GM19239 (cell line): Measurements from ENCODE around the gene PATJ.

ENCODE experiments used
- DNase-seq: peaks from one replicate; pipeline ENCODE4 v3.0.0; 2011; ENCODE audit warnings: low spot score; ENCODE audit not compliant: insufficient read length
- FAIRE-seq: peaks from 2 replicates; lab custom pipeline; 2011; peaks lifted over from hg19 to GRCh38; lab: Jason Lieb, UNC

PATJ gene

DNA sequence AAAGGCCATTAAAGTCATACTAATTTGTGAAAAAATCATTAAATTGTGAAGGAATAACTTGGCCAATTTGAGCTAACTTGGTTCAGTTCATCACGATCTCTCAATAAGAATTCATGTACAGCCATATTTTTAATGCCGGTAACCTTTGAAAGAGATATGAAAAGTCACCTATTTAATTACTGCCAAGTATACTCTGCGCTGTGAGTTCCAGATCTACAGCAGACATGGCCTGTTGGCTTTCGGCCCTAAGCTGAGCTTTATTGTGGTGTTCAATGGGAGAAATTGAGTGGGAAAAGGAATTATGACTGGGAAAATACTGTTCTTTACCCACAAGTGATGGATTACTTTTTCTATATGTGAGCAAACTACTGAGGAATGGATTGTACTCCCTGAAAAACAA lies 292.5 kb downstream of the PATJ start:
- FAIRE-seq (no peak), DNase-seq (no peak)

DNA sequence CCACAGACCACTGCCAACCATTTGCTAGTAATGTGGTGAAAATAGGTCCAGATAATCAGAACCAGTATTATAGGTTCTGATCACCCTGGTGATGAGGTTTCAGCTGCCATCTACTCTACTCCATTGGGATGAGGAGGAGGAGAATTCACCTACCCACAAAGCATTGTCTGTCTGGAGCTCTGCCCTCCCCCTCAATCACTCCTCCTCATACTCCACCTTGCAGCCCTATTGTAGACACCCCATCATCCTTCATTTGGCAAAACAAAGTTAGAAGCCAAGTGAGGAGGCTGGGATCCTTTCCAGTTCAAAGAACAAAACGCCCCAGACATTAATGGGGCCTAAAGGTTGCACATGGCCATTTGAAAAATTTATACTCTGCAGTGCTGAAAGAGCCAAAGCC lies 295.0 kb downstream of the PATJ start:
- no peak for FAIRE-seq

DNA sequence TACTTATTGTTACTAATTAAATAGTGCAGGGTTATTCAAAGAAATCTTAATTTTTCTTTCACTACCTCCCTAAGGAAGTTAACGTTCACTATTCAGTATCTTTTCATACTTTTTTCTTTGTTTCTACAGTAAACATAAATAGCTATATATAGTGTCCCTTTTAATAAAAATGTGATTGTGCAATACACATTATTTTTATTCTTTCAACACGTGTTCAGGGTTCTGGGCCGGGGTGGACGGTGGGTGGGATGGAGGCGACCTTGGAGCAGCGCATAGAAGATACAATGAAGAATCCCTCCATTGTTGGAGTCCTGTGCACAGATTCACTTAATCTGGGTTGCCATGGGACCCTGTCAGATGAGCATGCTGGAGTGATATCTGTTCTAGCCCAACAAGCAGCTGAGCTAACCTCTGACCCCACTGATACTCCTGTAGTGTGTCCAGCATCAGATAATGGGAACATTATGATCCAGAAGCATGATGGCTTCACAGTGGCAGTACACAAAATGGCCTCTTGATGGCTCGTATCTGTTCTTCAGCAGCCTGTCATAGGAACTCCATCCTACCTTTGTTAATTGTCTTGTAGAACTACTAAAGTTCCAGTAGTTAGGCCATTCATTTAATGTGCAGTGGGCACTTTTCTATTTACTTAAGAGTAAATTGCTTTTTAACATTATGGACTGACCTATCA lies 296.5 kb downstream of the PATJ start:
- FAIRE-seq (peak; percentile 37), DNase-seq (no peak)

More for the DNA sequence above, 295.0 kb downstream of the PATJ start:
- no peak for DNase-seq

DNA sequence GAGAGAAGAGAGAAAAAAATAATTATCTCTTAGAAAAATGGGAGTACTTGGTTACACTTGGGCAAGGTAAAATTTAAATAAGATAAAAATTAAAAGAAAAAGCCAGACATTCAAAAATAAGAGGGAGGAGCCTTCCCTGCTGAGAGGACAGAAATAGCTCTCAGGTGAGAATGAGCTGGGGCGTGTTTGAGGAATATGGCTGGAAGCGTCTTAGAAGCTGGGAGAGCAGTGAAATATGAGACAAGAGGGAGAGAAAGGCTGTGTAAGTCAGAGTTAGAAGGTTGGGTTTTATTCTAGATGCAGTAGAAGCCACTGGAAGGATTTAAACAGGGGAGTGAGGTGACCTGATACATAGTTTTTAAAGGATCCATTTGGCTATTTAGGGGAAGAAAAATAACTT lies 298.2 kb downstream of the PATJ start:
- no peak for FAIRE-seq

DNA sequence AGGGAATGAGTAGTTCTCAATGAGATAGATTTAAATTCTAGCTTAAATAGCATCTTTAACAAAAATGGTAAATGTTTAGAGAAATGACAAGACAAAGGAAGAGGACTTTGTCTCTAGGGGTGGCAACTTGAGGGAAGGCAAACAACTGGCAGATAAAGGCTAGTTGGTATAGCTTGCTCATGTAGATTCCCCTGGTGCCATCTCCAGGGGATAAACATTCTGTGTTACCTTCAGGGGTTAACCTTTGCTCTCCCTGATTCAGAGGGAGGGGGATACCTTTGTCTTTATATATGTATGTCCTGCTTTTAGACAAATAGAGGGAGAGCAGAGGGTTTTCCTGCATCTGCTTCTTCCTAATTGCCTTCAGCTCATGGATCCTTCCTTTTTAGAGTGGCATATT lies 298.7 kb downstream of the PATJ start:
- no peak for FAIRE-seq

More for the DNA sequence above, 298.2 kb downstream of the PATJ start:
- DNase-seq = no peak

DNA sequence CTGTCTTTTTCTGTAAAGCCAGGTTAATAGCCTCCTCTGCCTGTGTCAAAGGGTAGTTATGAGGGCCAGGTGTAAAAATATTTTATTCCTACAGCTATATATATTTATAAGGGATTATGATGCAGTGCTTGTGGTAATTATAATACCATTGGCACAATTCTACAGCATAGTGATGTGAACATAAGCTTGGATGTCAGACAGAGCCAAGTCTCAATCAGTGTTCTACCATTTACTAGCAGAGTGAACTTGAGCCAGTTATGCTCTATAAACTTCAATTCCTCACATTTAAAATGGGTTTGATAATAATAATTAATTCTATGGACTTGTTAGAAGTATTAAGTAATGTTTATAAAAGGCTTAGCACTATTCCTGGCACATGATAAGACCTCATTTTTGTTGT lies 300.9 kb downstream of the PATJ start:
- FAIRE-seq (no peak), DNase-seq (no peak)

More for the DNA sequence above, 298.7 kb downstream of the PATJ start:
- DNase-seq = no peak

DNA sequence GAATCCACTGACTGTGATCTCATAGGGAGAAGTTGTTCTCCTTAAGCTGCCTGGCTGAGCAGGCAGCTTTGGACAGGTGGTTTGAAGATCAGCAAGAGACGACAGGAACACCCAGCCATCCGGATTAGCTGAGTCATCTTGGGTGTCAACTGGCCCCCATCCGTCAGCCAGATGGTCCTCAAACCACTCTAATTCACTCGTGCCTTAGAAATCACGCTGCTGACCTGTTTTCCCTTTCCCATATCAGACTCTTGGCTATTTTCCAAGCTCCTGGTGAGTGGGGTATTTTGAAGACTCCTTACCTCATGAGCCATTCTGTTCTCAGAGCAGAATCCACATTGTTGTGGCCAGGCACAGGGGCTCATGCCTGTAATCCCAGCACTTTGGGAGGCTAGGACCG lies 303.3 kb downstream of the PATJ start:
- DNase-seq = peak; percentile 4
- FAIRE-seq = no peak

DNA sequence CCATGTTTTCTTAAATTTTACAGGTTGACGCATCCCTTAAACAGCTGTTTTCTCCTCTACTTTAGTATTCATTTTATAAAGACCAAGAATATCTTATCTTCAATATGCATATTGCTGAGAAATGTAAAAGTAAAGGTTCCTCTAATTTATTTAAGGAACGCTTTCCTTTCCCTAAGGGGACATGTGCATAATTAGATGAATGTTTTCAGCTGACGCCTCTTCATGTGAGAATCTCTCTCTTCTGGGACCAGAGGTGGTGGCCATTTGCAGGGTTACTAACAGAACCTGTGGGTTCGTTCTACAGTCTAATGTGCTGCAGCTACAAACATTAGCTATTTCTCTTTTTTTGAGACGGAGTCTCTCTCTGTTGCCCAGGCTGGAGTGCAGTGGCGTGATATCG lies 304.6 kb downstream of the PATJ start:
- DNase-seq = no peak
- no peak for FAIRE-seq

DNA sequence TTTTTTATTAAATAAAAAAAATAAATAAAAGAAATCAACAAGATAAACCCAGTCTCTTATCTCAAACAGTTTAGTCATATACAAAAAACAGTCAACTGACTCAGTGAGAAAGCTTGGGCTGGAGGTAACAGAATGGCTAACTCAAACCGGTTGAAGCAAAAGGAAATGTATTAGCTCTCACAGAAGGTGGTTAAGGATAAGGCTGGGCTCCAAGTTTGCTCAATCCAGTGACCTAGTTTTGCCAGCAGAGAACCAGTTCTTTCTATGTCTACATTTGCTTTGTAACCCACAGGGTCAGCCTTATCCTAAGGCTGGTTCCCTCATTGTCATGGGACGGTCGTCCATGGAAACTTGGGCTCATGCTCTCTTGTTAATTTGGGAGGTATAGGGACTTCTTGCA lies 307.9 kb downstream of the PATJ start:
- DNase-seq (no peak), FAIRE-seq (no peak)

DNA sequence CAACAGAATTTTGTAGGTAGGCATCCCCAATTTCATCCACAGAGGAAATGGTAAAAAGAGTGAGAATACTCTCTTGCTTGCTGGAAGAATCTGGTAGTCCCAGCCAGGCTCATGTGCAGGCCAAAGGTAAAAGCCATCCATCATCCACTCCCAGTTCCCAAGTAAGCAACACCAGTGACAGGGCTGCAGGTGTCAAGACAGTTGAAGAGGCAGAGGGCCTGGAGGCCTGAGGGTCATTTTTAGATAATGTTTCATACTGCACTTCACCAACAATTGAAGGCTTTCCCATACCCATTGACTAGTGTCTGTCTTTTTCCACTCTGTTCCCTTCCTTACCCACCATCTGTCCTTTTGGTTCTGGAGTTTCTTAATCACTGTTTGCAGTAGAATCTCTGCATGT lies 310.7 kb downstream of the PATJ start:
- FAIRE-seq = no peak
- no peak for DNase-seq

DNA sequence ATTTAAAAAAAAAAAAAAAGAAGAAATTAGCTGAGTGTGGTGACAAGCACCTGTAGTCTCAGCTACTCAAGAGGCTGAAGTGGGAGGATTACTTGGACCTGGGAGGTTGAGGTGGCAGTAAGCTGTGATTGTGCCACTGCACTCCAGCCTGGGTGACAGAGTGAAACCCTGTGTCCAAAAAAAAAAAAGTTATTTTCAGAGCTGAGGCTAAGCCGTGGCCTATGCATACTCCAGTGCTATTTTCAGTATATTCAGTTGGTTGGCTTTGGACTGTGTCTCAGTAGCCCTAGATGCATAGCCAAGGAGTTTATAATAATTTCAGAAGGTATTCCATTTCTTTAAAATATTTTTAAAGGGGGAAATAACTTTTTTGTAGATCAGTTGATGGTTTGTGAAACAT lies 311.9 kb downstream of the PATJ start:
- FAIRE-seq = no peak
- no peak for DNase-seq

DNA sequence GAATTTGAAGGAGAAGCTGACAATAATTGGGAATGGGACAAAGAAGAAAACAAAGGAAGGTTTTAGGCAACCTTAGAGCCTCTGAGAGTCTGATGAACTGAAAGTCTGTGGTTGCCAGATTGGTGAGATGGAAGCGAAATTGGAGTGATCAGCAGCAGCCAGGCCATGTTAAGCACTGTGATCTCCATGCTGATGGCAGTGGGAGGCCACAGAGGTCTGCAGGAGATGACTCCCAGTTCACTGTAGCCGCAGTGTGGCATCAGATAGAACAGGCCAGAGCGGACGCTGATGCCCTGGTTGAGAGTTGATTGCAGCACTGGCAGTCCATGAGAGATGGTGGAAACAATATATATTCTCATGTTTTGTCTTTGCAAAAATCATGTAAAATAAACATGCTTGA lies 314.9 kb downstream of the PATJ start:
- DNase-seq (no peak), FAIRE-seq (no peak)

DNA sequence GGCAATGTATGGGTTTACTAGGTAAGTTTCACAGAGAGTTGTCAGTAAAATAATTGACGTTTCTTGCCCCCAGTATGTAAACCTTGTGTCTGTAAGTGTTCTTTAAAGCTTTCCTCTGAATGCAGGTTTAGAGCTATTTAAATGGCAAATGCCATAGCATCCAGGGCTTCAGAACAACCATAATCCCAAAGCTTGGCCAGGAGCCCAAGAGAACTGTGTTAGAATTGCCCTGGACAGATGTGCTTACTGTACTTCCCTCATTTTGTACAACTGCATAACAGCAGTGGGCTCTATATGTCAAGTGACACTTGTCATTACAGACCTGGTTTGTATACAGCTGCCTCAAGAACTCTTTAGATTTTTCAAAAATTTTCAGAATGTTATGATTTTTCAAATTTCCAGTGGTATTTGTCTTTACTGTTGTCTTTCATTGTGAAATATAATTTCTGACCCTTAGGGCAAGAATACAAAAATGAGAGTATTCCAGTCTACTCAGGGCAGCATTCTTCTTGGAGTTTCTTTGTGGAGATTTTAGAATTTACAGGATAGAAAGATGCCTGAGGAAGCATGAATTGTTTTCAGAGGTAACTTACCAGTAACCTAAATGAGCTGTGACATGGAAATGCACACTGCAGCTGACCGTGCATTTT lies 315.5 kb downstream of the PATJ start:
- DNase-seq = no peak
- no peak for FAIRE-seq

DNA sequence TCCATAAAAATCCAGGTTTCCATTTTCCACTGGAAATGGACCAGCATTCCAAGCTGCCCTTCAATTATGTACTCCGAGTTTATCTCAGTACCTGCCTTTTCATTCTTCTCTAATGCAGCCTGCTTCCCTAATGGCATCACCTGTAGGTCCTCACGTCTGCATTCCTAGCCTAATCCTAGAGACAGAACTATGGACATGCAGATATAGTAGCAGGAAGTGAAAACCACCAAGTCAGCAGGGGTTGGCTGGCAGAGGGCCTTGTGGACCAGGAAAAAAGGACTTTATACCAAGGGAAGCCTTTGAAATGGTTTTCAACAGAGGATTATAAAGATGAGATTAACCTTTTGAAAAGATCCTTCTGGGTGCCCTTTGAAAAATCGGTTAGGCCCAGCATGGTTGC lies 316.7 kb downstream of the PATJ start:
- no peak for FAIRE-seq

DNA sequence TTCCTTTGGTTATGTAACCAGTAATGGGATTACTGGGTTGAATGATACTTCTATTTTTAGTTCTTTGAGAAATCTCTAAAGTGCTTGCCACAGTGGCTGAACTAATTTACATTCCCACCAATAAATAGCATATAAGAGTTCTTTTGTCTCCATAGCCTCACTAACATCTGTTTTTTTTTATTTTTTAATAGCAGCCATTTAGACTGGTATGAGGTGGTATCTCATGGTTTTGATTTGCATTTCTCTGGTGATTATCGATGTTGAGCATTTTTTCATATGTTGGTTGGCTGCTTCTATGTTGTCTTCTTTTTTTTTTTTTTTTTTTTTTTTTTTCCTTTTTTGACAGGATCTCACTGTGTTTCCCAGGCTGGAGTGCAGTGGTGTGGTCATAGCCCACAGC lies 319.8 kb downstream of the PATJ start:
- FAIRE-seq (no peak), DNase-seq (no peak)

More for the DNA sequence above, 316.7 kb downstream of the PATJ start:
- no peak for DNase-seq

DNA sequence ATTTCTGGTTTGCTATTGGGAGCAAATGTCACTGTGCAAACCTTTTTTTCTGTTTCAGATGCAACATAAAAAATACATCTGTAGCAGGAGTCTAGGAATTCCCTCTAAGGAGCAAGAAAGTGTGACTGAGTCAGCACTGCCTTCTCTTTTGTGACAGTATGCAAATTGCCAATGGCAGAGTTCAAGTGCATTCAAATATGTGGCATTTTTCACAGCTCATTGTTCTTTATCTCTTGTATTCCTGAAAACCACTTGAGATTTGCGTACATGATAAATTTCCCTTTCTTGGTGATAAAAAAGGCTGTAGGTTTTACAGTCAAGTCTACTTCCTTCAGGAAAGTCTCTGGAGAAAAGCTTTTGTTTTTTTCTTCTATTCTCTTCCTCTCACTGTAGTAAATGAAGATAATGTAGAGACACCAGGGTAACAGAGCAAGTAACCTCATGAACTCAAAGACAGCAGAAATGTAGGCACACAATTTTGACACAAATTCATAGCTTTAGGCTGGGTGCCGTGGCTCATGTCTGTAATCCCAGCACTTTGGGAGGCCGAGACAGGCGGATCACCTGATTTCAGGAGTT lies 322.6 kb downstream of the PATJ start:
- no peak for DNase-seq
- no peak for FAIRE-seq

DNA sequence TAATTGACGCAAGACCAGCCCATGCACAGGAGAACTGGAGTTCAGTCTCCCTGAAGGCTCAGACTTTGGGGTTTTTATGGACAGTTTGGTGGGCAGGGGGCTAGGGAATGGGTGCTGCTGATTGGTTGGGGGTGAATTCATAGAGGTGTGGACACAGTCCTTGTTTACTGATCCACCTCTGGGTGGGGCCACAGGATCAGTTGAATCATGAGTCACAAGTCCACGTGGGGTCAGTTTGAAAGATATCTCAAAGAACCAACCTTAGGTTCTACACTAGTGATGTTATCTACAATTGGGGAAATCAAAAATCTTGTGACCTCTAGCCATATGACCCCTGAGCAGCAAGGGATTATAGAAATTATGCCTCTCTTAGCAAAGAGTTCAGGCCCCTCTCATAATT lies 324.4 kb downstream of the PATJ start:
- FAIRE-seq (no peak), DNase-seq (no peak)

DNA sequence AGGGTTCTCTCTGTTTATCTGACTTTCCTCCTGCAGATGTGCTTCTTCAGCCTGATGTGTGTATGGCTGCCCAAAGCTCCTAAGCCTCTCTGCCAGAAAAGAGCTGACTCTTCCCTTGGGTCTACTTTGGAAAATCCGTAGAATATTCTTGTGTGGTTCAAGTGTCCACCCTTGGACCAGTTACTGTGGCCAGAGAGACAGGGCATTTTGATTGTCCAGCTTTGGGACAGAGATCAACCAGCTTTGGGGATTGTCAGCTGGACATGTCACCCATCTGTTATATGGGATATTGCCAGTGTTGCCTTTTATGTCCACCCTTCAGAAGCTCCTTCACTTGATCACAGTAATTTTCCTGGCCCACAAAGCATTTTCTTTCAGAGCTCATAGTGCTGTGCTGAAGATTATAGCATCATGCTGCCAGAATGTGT lies 326.1 kb downstream of the PATJ start:
- FAIRE-seq (no peak), DNase-seq (no peak)

DNA sequence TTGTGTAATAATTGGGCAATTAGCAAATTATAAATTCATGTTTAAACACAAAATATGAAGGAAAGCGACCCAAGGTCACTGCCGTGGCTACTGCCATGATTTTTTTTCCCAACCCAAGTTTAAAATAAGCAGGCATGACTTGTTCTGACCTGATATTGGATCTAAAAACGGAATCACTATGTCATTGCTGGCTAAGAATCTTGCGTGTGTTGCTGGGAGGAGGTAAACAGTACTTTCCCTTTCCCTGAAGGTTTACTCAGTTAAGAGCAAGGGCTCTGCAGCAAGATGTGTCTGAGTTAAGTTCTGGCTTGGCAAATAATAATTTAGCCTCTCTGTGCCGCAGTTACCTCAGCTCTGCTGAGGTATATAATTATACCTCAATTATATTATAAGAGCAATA lies 326.7 kb downstream of the PATJ start:
- DNase-seq (no peak), FAIRE-seq (no peak)

DNA sequence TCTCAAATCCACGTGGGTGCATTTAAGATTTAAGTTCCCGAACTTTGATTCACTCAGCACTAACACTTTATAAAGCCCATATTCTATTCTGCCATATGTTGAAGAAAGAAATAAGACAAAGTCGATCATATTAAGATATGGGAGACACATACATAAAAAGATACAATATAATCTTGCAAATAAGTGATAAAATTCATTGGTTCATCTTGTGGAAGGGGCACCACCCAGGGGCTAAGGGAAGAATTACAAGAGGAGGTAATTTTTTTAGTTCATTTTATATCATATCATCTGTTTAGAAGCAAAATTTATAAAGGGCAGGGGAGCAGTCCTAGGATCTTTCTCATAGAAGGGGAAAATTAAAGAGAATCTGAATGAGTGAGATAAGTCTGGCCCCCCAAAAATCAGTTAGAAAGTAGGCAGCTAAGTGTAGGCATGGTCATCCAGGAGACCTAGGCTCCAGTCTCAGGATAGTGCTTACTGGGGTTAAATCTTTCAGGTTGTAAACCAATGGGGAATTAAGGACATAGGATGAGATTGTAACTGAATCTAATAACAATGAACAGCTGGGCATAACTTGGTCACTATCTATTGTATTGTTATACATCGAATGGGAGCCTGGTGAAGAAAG lies 328.2 kb downstream of the PATJ start:
- DNase-seq = no peak
- FAIRE-seq = no peak

DNA sequence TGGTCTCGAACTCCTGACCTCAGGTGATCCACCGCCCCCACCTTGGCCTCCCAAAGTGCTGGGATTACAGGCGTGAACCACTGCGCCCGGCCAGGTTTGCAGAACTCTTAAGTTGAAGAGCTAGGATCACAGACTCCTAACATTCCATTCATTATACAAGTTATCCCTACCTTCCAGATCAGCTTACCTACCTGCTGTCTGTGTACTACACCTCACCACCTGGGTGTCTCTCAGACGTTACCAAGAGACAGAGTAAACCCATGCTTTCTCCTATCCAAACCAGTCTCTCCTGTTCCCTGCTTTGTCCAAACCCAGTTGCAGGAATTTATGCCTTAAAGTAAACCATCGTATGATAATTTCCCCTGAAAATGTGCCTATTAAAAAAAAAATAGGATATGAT lies 329.4 kb downstream of the PATJ start:
- FAIRE-seq (no peak), DNase-seq (no peak)
